GM12878 (cell line): ENCODE results near the gene VIPAS39. TPM values are rescaled to one million over a fixed set of nuclear protein-coding genes. Genes with fewer than 3 reads are reported as not detected.

Experiments
- ATAC-seq: fragments of 200-7000 bp; cut with Tn5 transposase; 3 replicates; pipeline ENCODE4 v1.9.1; 2020; ENCODE audit warnings: mild to moderate bottlenecking, moderate library complexity
- BruUV-seq: library from RNA; stranded (reverse); fragments of 400-500 nt; replicated peaks from 2 replicates; lab custom pipeline; 2021; lab: Mats Ljungman, UMichigan
- CTCF ChIA-PET: fragments of 300-600 bp; sonication (Branson Sonifier 250); formaldehyde crosslinking; extraction: SDS; loops from one replicate; lab custom pipeline; 2021; ENCODE audit warnings: inconsistent platforms; lab: Yijun Ruan, JAX
- POLR2A ChIA-PET: fragments of 350-600 bp; formaldehyde crosslinking; extraction: SDS; loops from one replicate; lab custom pipeline; 2021; ENCODE audit warnings: inconsistent platforms; lab: Charles Lee
- RAD21 ChIA-PET: fragments of 300-600 bp; sonication (Branson Sonifier 250); formaldehyde crosslinking; loops from one replicate; lab custom pipeline; 2023; ENCODE audit warnings: antibody characterized with exemption; ENCODE audit not compliant: unreplicated experiment; lab: Charles Lee
- SMC1A ChIA-PET: fragments of 300-600 bp; sonication (Branson Sonifier 250); formaldehyde crosslinking; loops from one replicate; lab custom pipeline; 2023; ENCODE audit not compliant: unreplicated experiment, uncharacterized antibody; lab: Charles Lee
- DNase-seq: peaks from one replicate; pipeline ENCODE4 v3.0.0-alpha.2; 2011; ENCODE audit warnings: low read depth, low spot score
- FAIRE-seq: peaks from 3 replicates; lab custom pipeline; 2011; peaks lifted over from hg19 to GRCh38; lab: Jason Lieb, UNC
- H2AFZ ChIP-seq: 2 replicates; pipeline ENCODE4 v1.6.0; 2011; ENCODE audit warnings: low read depth, low read length, control low read depth; ENCODE audit not compliant: control insufficient read depth
- H3K27ac ChIP-seq: 2 replicates; pipeline ENCODE4 v1.5.1; 2011; ENCODE audit warnings: control low read depth; ENCODE audit not compliant: control insufficient read depth, insufficient read depth
- H3K27me3 ChIP-seq, 2 experiments: replicated peaks in 1 of 2; 2 replicates each; pipeline versions ENCODE4 v1.6.0 to v1.6.1; 2011; ENCODE audit warnings: low read length in 1 of 2; ENCODE audit not compliant: control insufficient read depth in 2 of 2, insufficient read depth in 2 of 2
- H3K36me3 ChIP-seq, 2 experiments: 2 replicates each; pipeline ENCODE4 v1.5.1; 2011; ENCODE audit warnings: low read length in 1 of 2; ENCODE audit not compliant: control insufficient read depth in 2 of 2, insufficient read depth in 2 of 2
- H3K4me1 ChIP-seq: 2 replicates; pipeline ENCODE4 v1.6.1; 2011; ENCODE audit warnings: mild to moderate bottlenecking, low read length, moderate library complexity, mixed read lengths; ENCODE audit not compliant: control insufficient read depth, insufficient read depth
- H3K4me2 ChIP-seq: 2 replicates; pipeline ENCODE4 v1.6.0; 2011; ENCODE audit warnings: control low read depth; ENCODE audit not compliant: control insufficient read depth, insufficient read depth
- H3K4me3 ChIP-seq: fragments of 200-600 bp; sonication (generic); 2 replicates; pipeline ENCODE4 v1.5.1; 2016
- H3K79me2 ChIP-seq: 2 replicates; pipeline ENCODE4 v1.6.0; 2011; ENCODE audit warnings: low read length; ENCODE audit not compliant: control insufficient read depth, insufficient read depth
- H3K9ac ChIP-seq: 2 replicates; pipeline ENCODE4 v1.8.0; 2011; ENCODE audit warnings: low read length, control low read depth, mixed read lengths; ENCODE audit not compliant: control insufficient read depth, insufficient read depth
- H3K9me3 ChIP-seq: replicated peaks from 3 replicates; pipeline ENCODE4 v1.5.1; 2011; ENCODE audit warnings: mild to moderate bottlenecking, low read length; ENCODE audit not compliant: control insufficient read depth, insufficient read depth
- H4K20me1 ChIP-seq: 2 replicates; pipeline ENCODE4 v1.6.0; 2011; ENCODE audit not compliant: control insufficient read depth, insufficient read depth
- CBX3 ChIP-seq: fragments of 200-600 bp; sonication (generic); IDR thresholded peaks from 2 replicates; pipeline ENCODE4 v1.6.1; 2016; ENCODE audit warnings: low read depth, borderline replicate concordance
- E4F1 ChIP-seq: fragments of 450-650 bp; IDR thresholded peaks from 2 replicates; pipeline ENCODE4 v1.6.1; 2018; ENCODE audit warnings: borderline replicate concordance, mild to moderate bottlenecking; ENCODE audit not compliant: partially characterized antibody
- EED ChIP-seq: sonication (generic); IDR thresholded peaks from 2 replicates; pipeline ENCODE4 v1.6.1; 2016; ENCODE audit warnings: antibody characterized with exemption, low read depth
- EP300 ChIP-seq, 2 experiments: fragments of 150-350 bp in 1 of 2; IDR thresholded peaks; 2 replicates each; pipeline ENCODE4 v1.6.1; 2011 to 2012; ENCODE audit warnings: low read depth in 2 of 2, low read length in 2 of 2, borderline replicate concordance in 1 of 2, improper control_type of control experiment in 1 of 2, inconsistent platforms in 1 of 2; ENCODE audit not compliant: control insufficient read depth in 1 of 2
- FOXM1 ChIP-seq: IDR thresholded peaks from 2 replicates; pipeline ENCODE4 v1.6.1; 2012; ENCODE audit warnings: low read depth, mild to moderate bottlenecking, inconsistent platforms, low read length, moderate library complexity
- GATAD2B ChIP-seq: fragments of 450-650 bp; conservative IDR thresholded peaks from 2 replicates; pipeline ENCODE4 v1.6.1; 2017; ENCODE audit warnings: low read depth, mild to moderate bottlenecking, moderate library complexity
- HSF1 ChIP-seq: fragments of 150-350 bp; IDR thresholded peaks from 2 replicates; pipeline ENCODE4 v1.6.1; 2014; ENCODE audit warnings: mild to moderate bottlenecking, low read depth, low read length
- JUNB ChIP-seq: IDR thresholded peaks from 2 replicates; pipeline ENCODE4 v1.6.1; 2016; ENCODE audit warnings: antibody characterized with exemption, mild to moderate bottlenecking
- MTA3 ChIP-seq: IDR thresholded peaks from 2 replicates; pipeline ENCODE4 v1.6.1; 2012; ENCODE audit warnings: low read length, inconsistent platforms, borderline replicate concordance
- NR2F1 ChIP-seq: fragments of 450-650 bp; conservative IDR thresholded peaks from 2 replicates; pipeline ENCODE4 v1.6.1; 2017; ENCODE audit warnings: mild to moderate bottlenecking
- POU2F2 ChIP-seq: IDR thresholded peaks from 3 replicates; pipeline ENCODE4 v1.6.1; 2011; ENCODE audit warnings: low read depth, mild to moderate bottlenecking, low read length, borderline replicate concordance
- ZNF207 ChIP-seq: fragments of 450-650 bp; IDR thresholded peaks from 2 replicates; pipeline ENCODE4 v1.6.1; 2014; ENCODE audit warnings: antibody characterized with exemption, mild to moderate bottlenecking, borderline replicate concordance
- ZSCAN29 ChIP-seq: fragments of 450-650 bp; IDR thresholded peaks from 2 replicates; pipeline ENCODE4 v1.6.1; 2017; ENCODE audit warnings: mild to moderate bottlenecking, moderate library complexity
- WGBS: methylation state at CpG from one replicate; pipeline ENCODE4 v1.1.6; 2016; ENCODE audit warnings: low lambda C conversion rate; ENCODE audit not compliant: insufficient replicate concordance, insufficient coverage; ENCODE audit errors: missing lambda C conversion rate; 5-methylcytosine and 5-hydroxymethylcytosine counted together
- in situ Hi-C: fragments of 300-500 bp; cut with MboI; formaldehyde crosslinking; loops from 9 replicates; pipeline ENCODE4 v1.14.3; 2018; ENCODE audit warnings: mixed read lengths
- intact Hi-C: fragments of 100-400 bp; cut with micrococcal nuclease; formaldehyde crosslinking; loops from one replicate; pipeline ENCODE4 v1.14.2; 2022; ENCODE audit not compliant: unreplicated experiment
- polyA plus RNA-seq, 11 experiments: library from polyadenylated mRNA; depleted of rRNA in 4 of 11; unstranded in 6 of 11; stranded (reverse) in 5 of 11; fragments of >200 nt; fragmentation: Nextera tagmentation in 4 of 11; fragmentation: Illumina TruSeq in 1 of 11; extraction: Ambion mirVana in 4 of 11; extraction: Trizol in 1 of 11; gene quantifications; 1 replicate in 1 of 11; 2 replicates in 10 of 11; pipeline versions ENCODE4 v1.2.1 to v1.2.3, GENCODE V29; 2011 to 2016; ENCODE audit warnings: inconsistent platforms in 2 of 11, missing spikeins in 2 of 11, low read depth in 1 of 11
- total RNA-seq, 4 experiments: library from RNA; depleted of rRNA in 3 of 4; stranded (reverse); fragments of >200 nt in 3 of 4; fragmentation: Illumina TruSeq in 1 of 4; extraction: Trizol in 1 of 4; gene quantifications; 2 replicates each; pipeline versions ENCODE4 v1.2.1 to v1.2.3, GENCODE V29; 2013 to 2021
- TF ChIP-seq, protein P1 (sequence below): IDR thresholded peaks from 2 replicates; pipeline ENCODE4 v1.6.1; 2012; ENCODE audit warnings: low read depth, low read length, improper control_type of control experiment
- TF ChIP-seq, protein P2 (sequence below): fragments of 450-650 bp; IDR thresholded peaks from 2 replicates; pipeline ENCODE4 v1.6.1; 2017; ENCODE audit warnings: antibody characterized with exemption, mild to moderate bottlenecking, moderate library complexity

VIPAS39 gene
- total and polyA plus RNA-seq, 10 of the 15 experiments (the other 5 are each of a cell fraction or from before 2014, with no cell fraction given), result 6.7 to 38.8 (median 18.5) TPM

GRCh38 chr14:77438596-77438995 is 18.8 kb downstream of the VIPAS39 start:
- Histone ChIP-seq H3K4me1 (no peaks in the 10 kb centered on the region), H3K4me2 (no peak overlapping the region), H3K36me3 (peaks cover 5 to 36% of the 10 kb centered on the region in 2 experiments), H4K20me1 (no peaks in the 10 kb centered on the region), H3K9ac (no peak overlapping the region), H3K4me3 (no peak overlapping the region), H3K9me3 (no peaks in the 10 kb centered on the region), H3K79me2 (no peaks in the 10 kb centered on the region), H3K27me3 (no peaks in the 10 kb centered on the region), H2AFZ (no peak overlapping the region), H3K27ac (no peak overlapping the region)
- 96% methylated on average over 1 of the region's 1 CpG for WGBS
- in situ Hi-C loops (no loop called here), intact Hi-C loops (no loop called here)
- ChIA-PET RAD21 (interaction anchor here (1.0 kb wide), 1 partner anchor 113 kb away, joined by 3 read pairs; no protein-coding TSS in a partner anchor), CTCF (interaction anchor here (1.1 to 2.0 kb wide), 4 partner anchors 11 to 122 kb away, joined by 3 to 5 read pairs (median 3); no protein-coding TSS in a partner anchor), POLR2A (interaction anchor here (0.5 kb wide), 1 partner anchor 320 kb away, joined by 4 read pairs; no protein-coding TSS in a partner anchor), SMC1A (interaction anchor here (1.3 kb wide), 1 partner anchor 88 kb away, joined by 3 read pairs; no protein-coding TSS in a partner anchor)
- ATAC-seq (no peak), DNase-seq (no peak), FAIRE-seq (no peak)
- BruUV-seq, result no TSS peak
- TF ChIP-seq NR2F1 (no peak), GATAD2B (no peak), EP300 (IDR thresholded peaks at IDR 0.05; ENCODE audit: borderline replicate concordance in 1 of 2, control insufficient read depth in 1 of 2, low read depth in 2 of 2, low read length in 2 of 2) (no peak), E4F1 (no peak), JUNB (no peak), HSF1 (no peak), EED (no peak), MTA3 (no peak), ZSCAN29 (no peak), POU2F2 (no peak), ZNF207 (no peak), FOXM1 (no peak), CBX3 (no peak)
- TF ChIP-seq, protein P1, sequence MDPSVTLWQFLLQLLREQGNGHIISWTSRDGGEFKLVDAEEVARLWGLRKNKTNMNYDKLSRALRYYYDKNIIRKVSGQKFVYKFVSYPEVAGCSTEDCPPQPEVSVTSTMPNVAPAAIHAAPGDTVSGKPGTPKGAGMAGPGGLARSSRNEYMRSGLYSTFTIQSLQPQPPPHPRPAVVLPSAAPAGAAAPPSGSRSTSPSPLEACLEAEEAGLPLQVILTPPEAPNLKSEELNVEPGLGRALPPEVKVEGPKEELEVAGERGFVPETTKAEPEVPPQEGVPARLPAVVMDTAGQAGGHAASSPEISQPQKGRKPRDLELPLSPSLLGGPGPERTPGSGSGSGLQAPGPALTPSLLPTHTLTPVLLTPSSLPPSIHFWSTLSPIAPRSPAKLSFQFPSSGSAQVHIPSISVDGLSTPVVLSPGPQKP, result no peak
- TF ChIP-seq, protein P2, sequence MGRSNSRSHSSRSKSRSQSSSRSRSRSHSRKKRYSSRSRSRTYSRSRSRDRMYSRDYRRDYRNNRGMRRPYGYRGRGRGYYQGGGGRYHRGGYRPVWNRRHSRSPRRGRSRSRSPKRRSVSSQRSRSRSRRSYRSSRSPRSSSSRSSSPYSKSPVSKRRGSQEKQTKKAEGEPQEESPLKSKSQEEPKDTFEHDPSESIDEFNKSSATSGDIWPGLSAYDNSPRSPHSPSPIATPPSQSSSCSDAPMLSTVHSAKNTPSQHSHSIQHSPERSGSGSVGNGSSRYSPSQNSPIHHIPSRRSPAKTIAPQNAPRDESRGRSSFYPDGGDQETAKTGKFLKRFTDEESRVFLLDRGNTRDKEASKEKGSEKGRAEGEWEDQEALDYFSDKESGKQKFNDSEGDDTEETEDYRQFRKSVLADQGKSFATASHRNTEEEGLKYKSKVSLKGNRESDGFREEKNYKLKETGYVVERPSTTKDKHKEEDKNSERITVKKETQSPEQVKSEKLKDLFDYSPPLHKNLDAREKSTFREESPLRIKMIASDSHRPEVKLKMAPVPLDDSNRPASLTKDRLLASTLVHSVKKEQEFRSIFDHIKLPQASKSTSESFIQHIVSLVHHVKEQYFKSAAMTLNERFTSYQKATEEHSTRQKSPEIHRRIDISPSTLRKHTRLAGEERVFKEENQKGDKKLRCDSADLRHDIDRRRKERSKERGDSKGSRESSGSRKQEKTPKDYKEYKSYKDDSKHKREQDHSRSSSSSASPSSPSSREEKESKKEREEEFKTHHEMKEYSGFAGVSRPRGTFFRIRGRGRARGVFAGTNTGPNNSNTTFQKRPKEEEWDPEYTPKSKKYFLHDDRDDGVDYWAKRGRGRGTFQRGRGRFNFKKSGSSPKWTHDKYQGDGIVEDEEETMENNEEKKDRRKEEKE, result no peak
